Measurements from ENCODE around the gene OIT3. TPM values are rescaled to one million over a fixed set of nuclear protein-coding genes. Genes with fewer than 3 reads are reported as not detected.
"Not testable (repeated sequence)": the region's sequence is repeated elsewhere in the genome, so short reads cannot be mapped to it uniquely, and the experiment has no call there.

Gene OIT3
- total and polyA plus RNA-seq, 2 experiments from 2014 or later, result 1.1 to 7.0 TPM

GRCh38 chr10:72895236-72895850 lies 1.8 kb downstream of the OIT3 start:
- Histone ChIP-seq H3K4me3 (no peak overlapping the region), H3K27me3 (no peaks in the 10 kb centered on the region), H3K9me3 (ENCODE audit: low read depth) (no peaks in the 10 kb centered on the region), H3K27ac (no peak overlapping the region), H3K36me3 (no peaks in the 10 kb centered on the region), H3K4me1 (ENCODE audit: low read depth) (peaks cover 10% of the 10 kb centered on the region)
- no peak for TF ChIP-seq CTCF (IDR thresholded peaks at IDR 0.05; ENCODE audit: low read depth, low read length)
- DNase-seq (ENCODE audit: low read depth in 1 of 2, low spot score in 1 of 2), result no peak

GRCh38 chr10:72898616-72899015 lies 5.1 kb downstream of the OIT3 start:
- Histone ChIP-seq H3K4me3 (no peak overlapping the region), H3K27me3 (no peaks in the 10 kb centered on the region), H3K4me1 (ENCODE audit: low read depth) (peaks cover under 1% of the 10 kb centered on the region), H3K9me3 (ENCODE audit: low read depth) (no peaks in the 10 kb centered on the region), H3K27ac (no peak overlapping the region), H3K36me3 (no peaks in the 10 kb centered on the region)
- DNase-seq (ENCODE audit: low read depth in 1 of 2, low spot score in 1 of 2), result no peak
- TF ChIP-seq CTCF (IDR thresholded peaks at IDR 0.05; ENCODE audit: low read depth, low read length), result no peak

- TF ChIP-seq CTCF (IDR thresholded peaks at IDR 0.05; ENCODE audit: low read depth, low read length), result no peak
- Histone ChIP-seq H3K36me3 (no peaks in the 10 kb centered on the region), H3K9me3 (ENCODE audit: low read depth) (no peaks in the 10 kb centered on the region), H3K27ac (no peak overlapping the region), H3K4me3 (no peak overlapping the region), H3K27me3 (no peaks in the 10 kb centered on the region), H3K4me1 (ENCODE audit: low read depth) (no peaks in the 10 kb centered on the region)
- no peak for DNase-seq (ENCODE audit: low read depth in 1 of 2, low spot score in 1 of 2)
Measured at GRCh38 chr10:72899545-72899944, 6.0 kb downstream of the OIT3 start.

- not testable (repeated sequence) for H3K4me1 ChIP-seq (ENCODE audit: low read depth); H3K4me3 ChIP-seq
Measured at GRCh38 chr10:72903941-72904446, 10.5 kb downstream of the OIT3 start.

GRCh38 chr10:72904806-72905205 lies 11.3 kb downstream of the OIT3 start:
- Histone ChIP-seq H3K36me3 (no peaks in the 10 kb centered on the region), H3K27me3 (no peaks in the 10 kb centered on the region), H3K4me1 (ENCODE audit: low read depth) (peaks cover 8% of the 10 kb centered on the region), H3K9me3 (ENCODE audit: low read depth) (no peaks in the 10 kb centered on the region), H3K4me3 (no peak overlapping the region), H3K27ac (no peak overlapping the region)
- no peak for TF ChIP-seq CTCF (IDR thresholded peaks at IDR 0.05; ENCODE audit: low read depth, low read length)
- DNase-seq (ENCODE audit: low read depth in 1 of 2, low spot score in 1 of 2), result no peak

More at GRCh38 chr10:72903941-72904446, 10.5 kb downstream of the OIT3 start:
- DNase-seq (ENCODE audit: low read depth in 1 of 2, low spot score in 1 of 2); H3K27me3 ChIP-seq; H3K9me3 ChIP-seq (ENCODE audit: low read depth); H3K36me3 ChIP-seq; H3K27ac ChIP-seq: not testable (repeated sequence)

- H3K9me3 ChIP-seq (ENCODE audit: low read depth), result no peaks in the 10 kb centered on the region
- no peak overlapping the region for H3K4me3 ChIP-seq
- TF ChIP-seq CTCF (IDR thresholded peaks at IDR 0.05; ENCODE audit: low read depth, low read length), result no peak
- DNase-seq (ENCODE audit: low read depth in 1 of 2, low spot score in 1 of 2), result no peak
- H3K27me3 ChIP-seq, result no peaks in the 10 kb centered on the region
- H3K4me1 ChIP-seq (ENCODE audit: low read depth), result peaks cover 8% of the 10 kb centered on the region
- H3K27ac ChIP-seq, result no peak overlapping the region
- no peaks in the 10 kb centered on the region for H3K36me3 ChIP-seq
Measured at GRCh38 chr10:72906446-72906845, 12.9 kb downstream of the OIT3 start.
